ENCODE data around the gene SLC38A4.

The SLC38A4 gene

GRCh38 chr12:46798648-46799047 is 27.1 kb downstream of the SLC38A4 start:
- H3K9ac ChIP-seq (ENCODE audit: low read depth, low read length, poor library complexity, severe bottlenecking), result no peak overlapping the region
- TF ChIP-seq EZH2phosphoT487 (IDR thresholded peaks at IDR 0.05; ENCODE audit: borderline replicate concordance) (no peak), CTCF (conservative IDR thresholded peaks at IDR 0.05; ENCODE audit: low read length) (no peak)
- no peaks in the 10 kb centered on the region for H3K36me3 ChIP-seq (ENCODE audit: insufficient read depth, low read length)
- no peak overlapping the region for H3K4me3 ChIP-seq (ENCODE audit: low read length, poor library complexity, severe bottlenecking)
- no peaks in the 10 kb centered on the region for H3K27me3 ChIP-seq (ENCODE audit: insufficient read depth, low read length, poor library complexity, severe bottlenecking)
- H3K4me1 ChIP-seq (ENCODE audit: insufficient read depth, low read length, poor library complexity, severe bottlenecking), result no peaks in the 10 kb centered on the region
- no peaks in the 10 kb centered on the region for H3K9me2 ChIP-seq (replicated peaks; ENCODE audit: low read depth, low read length)
- H3K9me3 ChIP-seq (ENCODE audit: insufficient read depth, low read depth, low read length), result no peaks in the 10 kb centered on the region
- no peaks in the 10 kb centered on the region for H3K79me2 ChIP-seq (ENCODE audit: insufficient read depth, low read length)
- no peaks in the 10 kb centered on the region for H4K20me1 ChIP-seq (ENCODE audit: insufficient read depth, low read length, poor library complexity, severe bottlenecking)
- no peak overlapping the region for H3K4me2 ChIP-seq (ENCODE audit: low read depth, low read length, poor library complexity, severe bottlenecking)
- no peak overlapping the region for H2AFZ ChIP-seq (ENCODE audit: low read length)
- no peaks in the 10 kb centered on the region for H3F3A ChIP-seq (ENCODE audit: low read depth)

- no peaks in the 10 kb centered on the region for H3K9me2 ChIP-seq (replicated peaks; ENCODE audit: low read depth, low read length)
- H3K4me1 ChIP-seq (ENCODE audit: insufficient read depth, low read length, poor library complexity, severe bottlenecking), result no peaks in the 10 kb centered on the region
- no peak overlapping the region for H3K4me3 ChIP-seq (ENCODE audit: low read length, poor library complexity, severe bottlenecking)
- H4K20me1 ChIP-seq (ENCODE audit: insufficient read depth, low read length, poor library complexity, severe bottlenecking), result no peaks in the 10 kb centered on the region
- no peak overlapping the region for H3K4me2 ChIP-seq (ENCODE audit: low read depth, low read length, poor library complexity, severe bottlenecking)
- H3K9ac ChIP-seq (ENCODE audit: low read depth, low read length, poor library complexity, severe bottlenecking), result no peak overlapping the region
- H3F3A ChIP-seq (ENCODE audit: low read depth), result no peaks in the 10 kb centered on the region
- H2AFZ ChIP-seq (ENCODE audit: low read length), result no peak overlapping the region
- H3K9me3 ChIP-seq (ENCODE audit: insufficient read depth, low read depth, low read length), result no peaks in the 10 kb centered on the region
- no peaks in the 10 kb centered on the region for H3K79me2 ChIP-seq (ENCODE audit: insufficient read depth, low read length)
- no peaks in the 10 kb centered on the region for H3K27me3 ChIP-seq (ENCODE audit: insufficient read depth, low read length, poor library complexity, severe bottlenecking)
- no peaks in the 10 kb centered on the region for H3K36me3 ChIP-seq (ENCODE audit: insufficient read depth, low read length)
- TF ChIP-seq CTCF (conservative IDR thresholded peaks at IDR 0.05; ENCODE audit: low read length) (no peak), EZH2phosphoT487 (IDR thresholded peaks at IDR 0.05; ENCODE audit: borderline replicate concordance) (no peak)
Measured at GRCh38 chr12:46798056-46798455, 27.7 kb downstream of the SLC38A4 start.

GRCh38 chr12:46795988-46796387 is 29.8 kb downstream of the SLC38A4 start:
- Histone ChIP-seq H3K9me3 (ENCODE audit: insufficient read depth, low read depth, low read length) (no peaks in the 10 kb centered on the region), H3K9ac (ENCODE audit: low read depth, low read length, poor library complexity, severe bottlenecking) (no peak overlapping the region), H3K4me3 (ENCODE audit: low read length, poor library complexity, severe bottlenecking) (no peak overlapping the region), H3K9me2 (replicated peaks; ENCODE audit: low read depth, low read length) (no peaks in the 10 kb centered on the region), H3K36me3 (ENCODE audit: insufficient read depth, low read length) (no peaks in the 10 kb centered on the region), H3F3A (ENCODE audit: low read depth) (no peaks in the 10 kb centered on the region), H4K20me1 (ENCODE audit: insufficient read depth, low read length, poor library complexity, severe bottlenecking) (no peaks in the 10 kb centered on the region), H3K79me2 (ENCODE audit: insufficient read depth, low read length) (no peaks in the 10 kb centered on the region), H2AFZ (ENCODE audit: low read length) (no peak overlapping the region), H3K27me3 (ENCODE audit: insufficient read depth, low read length, poor library complexity, severe bottlenecking) (no peaks in the 10 kb centered on the region), H3K4me1 (ENCODE audit: insufficient read depth, low read length, poor library complexity, severe bottlenecking) (no peaks in the 10 kb centered on the region), H3K4me2 (ENCODE audit: low read depth, low read length, poor library complexity, severe bottlenecking) (no peak overlapping the region)
- TF ChIP-seq EZH2phosphoT487 (IDR thresholded peaks at IDR 0.05; ENCODE audit: borderline replicate concordance) (no peak), CTCF (conservative IDR thresholded peaks at IDR 0.05; ENCODE audit: low read length) (no peak)
